Cardiac fibroblast (primary cell): ENCODE measurements around the gene PDE4D.
A peak's percentile ranks its signal among the peaks of the same experiment; 100 is the strongest.

Experiments used
- DNase-seq, 2 donors: peaks; one replicate each; pipeline versions ENCODE4 v3.0.0 to v3.0.0-alpha.2; 2010; ENCODE audit warnings: low read depth in 2 of 2
- H3K4me3 ChIP-seq, 2 donors: replicated peaks in 1 of 2; 1 replicate in 1 of 2; 2 replicates in 1 of 2; pipeline ENCODE4 v1.5.1; 2011; ENCODE audit warnings: low read depth in 2 of 2, low read length in 2 of 2, mild to moderate bottlenecking in 2 of 2, moderate library complexity in 1 of 2
- CTCF ChIP-seq: IDR thresholded peaks from one replicate; pipeline ENCODE4 v1.5.1; 2011; ENCODE audit warnings: low read depth, mild to moderate bottlenecking, low read length, inconsistent platforms

PDE4D gene

GRCh38 chr5:59741599-59741998, 151.9 kb downstream of the PDE4D start:
- no peak for DNase-seq
- H3K4me3 ChIP-seq = no peak overlapping the region
- no peak for TF ChIP-seq CTCF

GRCh38 chr5:59738024-59738423, 155.5 kb downstream of the PDE4D start:
- DNase-seq = no peak
- TF ChIP-seq CTCF = no peak
- no peak overlapping the region for H3K4me3 ChIP-seq

- TF ChIP-seq CTCF = no peak
- DNase-seq = peak in 1 of 2 donors; percentile 46
- H3K4me3 ChIP-seq = no peak overlapping the region
Observed at GRCh38 chr5:59732806-59733205, 160.7 kb downstream of the PDE4D start.

GRCh38 chr5:59732301-59732700, 161.2 kb downstream of the PDE4D start:
- no peak for DNase-seq
- no peak overlapping the region for H3K4me3 ChIP-seq
- TF ChIP-seq CTCF = no peak

- DNase-seq = no peak
- H3K4me3 ChIP-seq = no peak overlapping the region
- TF ChIP-seq CTCF = no peak
Observed at GRCh38 chr5:59731809-59732208, 161.7 kb downstream of the PDE4D start.

- H3K4me3 ChIP-seq = no peak overlapping the region
- TF ChIP-seq CTCF = no peak
- DNase-seq = no peak
Observed at GRCh38 chr5:59729820-59730219, 163.7 kb downstream of the PDE4D start.

- TF ChIP-seq CTCF = no peak
- no peak for DNase-seq
- H3K4me3 ChIP-seq = no peak overlapping the region
Observed at GRCh38 chr5:59729357-59729756, 164.2 kb downstream of the PDE4D start.
